GM12878 (cell line): ENCODE results near the gene TIA1. TPM values are rescaled to one million over a fixed set of nuclear protein-coding genes. Genes with fewer than 3 reads are reported as not detected.

Experiments used
- BHLHE40 ChIP-seq, 2 experiments: fragments of 450-650 bp in 1 of 2; IDR thresholded peaks; 2 replicates each; pipeline ENCODE4 v1.6.1; 2011 to 2017; ENCODE audit warnings: low read depth in 2 of 2, borderline replicate concordance in 1 of 2, improper control_type of control experiment in 1 of 2, low read length in 1 of 2, mild to moderate bottlenecking in 1 of 2
- BRCA1 ChIP-seq: IDR thresholded peaks from 2 replicates; pipeline ENCODE4 v1.6.1; 2011; ENCODE audit warnings: low read depth, low read length, improper control_type of control experiment
- CBX3 ChIP-seq: fragments of 200-600 bp; sonication (generic); IDR thresholded peaks from 2 replicates; pipeline ENCODE4 v1.6.1; 2016; ENCODE audit warnings: low read depth, borderline replicate concordance
- EED ChIP-seq: sonication (generic); IDR thresholded peaks from 2 replicates; pipeline ENCODE4 v1.6.1; 2016; ENCODE audit warnings: antibody characterized with exemption, low read depth
- FOS ChIP-seq: IDR thresholded peaks from 3 replicates; pipeline ENCODE4 v1.6.1; 2011; ENCODE audit warnings: borderline replicate concordance; ENCODE audit not compliant: insufficient read length; ENCODE audit errors: extremely low read depth
- IKZF2 ChIP-seq, 2 experiments: fragments of 450-650 bp; IDR thresholded peaks; 2 replicates each; pipeline ENCODE4 v1.6.1; 2017; ENCODE audit warnings: mild to moderate bottlenecking in 2 of 2, moderate library complexity in 2 of 2
- JUND ChIP-seq: IDR thresholded peaks from 2 replicates; pipeline ENCODE4 v1.6.1; 2012; ENCODE audit warnings: low read depth, mild to moderate bottlenecking, low read length, improper control_type of control experiment, moderate library complexity
- MEF2A ChIP-seq: IDR thresholded peaks from 2 replicates; pipeline ENCODE4 v1.6.1; 2011; ENCODE audit warnings: low read depth, mild to moderate bottlenecking, low read length, moderate library complexity; ENCODE audit not compliant: insufficient read depth
- MEF2B ChIP-seq: fragments of 450-650 bp; IDR thresholded peaks from 2 replicates; pipeline ENCODE4 v1.6.1; 2018; ENCODE audit warnings: mild to moderate bottlenecking, moderate library complexity; ENCODE audit not compliant: partially characterized antibody, poor library complexity, severe bottlenecking
- TARDBP ChIP-seq: IDR thresholded peaks from 2 replicates; pipeline ENCODE4 v1.6.1; 2016; ENCODE audit warnings: borderline replicate concordance
- TCF7 ChIP-seq: IDR thresholded peaks from 2 replicates; pipeline ENCODE4 v1.6.1; 2014; ENCODE audit warnings: antibody characterized with exemption, borderline replicate concordance
- WRNIP1 ChIP-seq: IDR thresholded peaks from 2 replicates; pipeline ENCODE4 v1.6.1; 2011; ENCODE audit warnings: low read depth, low read length, improper control_type of control experiment, borderline replicate concordance
- YY1 ChIP-seq: IDR thresholded peaks from 2 replicates; pipeline ENCODE4 v1.6.1; 2011; ENCODE audit warnings: low read depth, mild to moderate bottlenecking, low read length
- ZNF207 ChIP-seq: fragments of 450-650 bp; IDR thresholded peaks from 2 replicates; pipeline ENCODE4 v1.6.1; 2014; ENCODE audit warnings: antibody characterized with exemption, mild to moderate bottlenecking, borderline replicate concordance
- polyA plus RNA-seq, 11 experiments: library from polyadenylated mRNA; depleted of rRNA in 4 of 11; unstranded in 6 of 11; stranded (reverse) in 5 of 11; fragments of >200 nt; fragmentation: Nextera tagmentation in 4 of 11; fragmentation: Illumina TruSeq in 1 of 11; extraction: Ambion mirVana in 4 of 11; extraction: Trizol in 1 of 11; gene quantifications; 1 replicate in 1 of 11; 2 replicates in 10 of 11; pipeline versions ENCODE4 v1.2.1 to v1.2.3, GENCODE V29; 2011 to 2016; ENCODE audit warnings: inconsistent platforms in 2 of 11, missing spikeins in 2 of 11, low read depth in 1 of 11
- total RNA-seq, 4 experiments: library from RNA; depleted of rRNA in 3 of 4; stranded (reverse); fragments of >200 nt in 3 of 4; fragmentation: Illumina TruSeq in 1 of 4; extraction: Trizol in 1 of 4; gene quantifications; 2 replicates each; pipeline versions ENCODE4 v1.2.1 to v1.2.3, GENCODE V29; 2013 to 2021
- TF ChIP-seq, protein P1 (sequence below): fragments of 450-650 bp; IDR thresholded peaks from 2 replicates; pipeline ENCODE4 v1.6.1; 2016; ENCODE audit warnings: mild to moderate bottlenecking, moderate library complexity, borderline replicate concordance
- TF ChIP-seq, protein P2 (sequence below): fragments of 450-650 bp; IDR thresholded peaks from 2 replicates; pipeline ENCODE4 v1.6.1; 2017; ENCODE audit warnings: low read depth, mild to moderate bottlenecking, moderate library complexity
- TF ChIP-seq, protein P3 (sequence below): fragments of 450-650 bp; IDR thresholded peaks from 2 replicates; pipeline ENCODE4 v1.6.1; 2016; ENCODE audit warnings: mild to moderate bottlenecking
- TF ChIP-seq, protein P4 (sequence below): fragments of 450-650 bp; IDR thresholded peaks from 2 replicates; pipeline ENCODE4 v1.6.1; 2017; ENCODE audit warnings: mild to moderate bottlenecking
- TF ChIP-seq, protein P5 (sequence below): fragments of 450-650 bp; IDR thresholded peaks from 2 replicates; pipeline ENCODE4 v1.6.1; 2017; ENCODE audit warnings: antibody characterized with exemption, mild to moderate bottlenecking, moderate library complexity

Gene TIA1
- total and polyA plus RNA-seq, 10 of the 15 experiments (the other 5 are each of a cell fraction or from before 2014, with no cell fraction given): 21.5 to 155 (median 67.0) TPM

DNA sequence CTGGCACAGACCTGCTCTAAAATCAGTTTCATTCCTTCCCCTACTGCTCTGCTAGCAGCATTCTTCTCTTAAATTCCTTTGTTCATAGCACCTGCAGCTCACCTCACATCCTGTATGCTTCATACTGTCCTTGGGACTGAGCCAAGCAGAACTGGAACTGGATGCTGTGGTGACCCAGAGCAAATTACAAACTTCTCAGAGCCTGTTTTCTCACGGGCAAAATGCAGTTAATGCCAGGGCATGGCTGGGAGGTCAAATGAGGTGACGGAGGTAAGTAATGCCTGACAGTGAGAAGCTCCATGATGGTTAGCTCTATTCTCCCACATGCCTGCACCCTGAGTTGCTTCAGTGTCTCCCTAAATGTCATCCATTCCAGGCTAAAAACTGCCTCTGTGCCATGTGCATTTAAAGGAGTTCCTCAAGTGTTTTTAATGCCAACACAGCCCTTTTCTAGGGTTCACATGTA is 87.3 kb downstream of the TIA1 start (continued):
- TF ChIP-seq, protein P1, sequence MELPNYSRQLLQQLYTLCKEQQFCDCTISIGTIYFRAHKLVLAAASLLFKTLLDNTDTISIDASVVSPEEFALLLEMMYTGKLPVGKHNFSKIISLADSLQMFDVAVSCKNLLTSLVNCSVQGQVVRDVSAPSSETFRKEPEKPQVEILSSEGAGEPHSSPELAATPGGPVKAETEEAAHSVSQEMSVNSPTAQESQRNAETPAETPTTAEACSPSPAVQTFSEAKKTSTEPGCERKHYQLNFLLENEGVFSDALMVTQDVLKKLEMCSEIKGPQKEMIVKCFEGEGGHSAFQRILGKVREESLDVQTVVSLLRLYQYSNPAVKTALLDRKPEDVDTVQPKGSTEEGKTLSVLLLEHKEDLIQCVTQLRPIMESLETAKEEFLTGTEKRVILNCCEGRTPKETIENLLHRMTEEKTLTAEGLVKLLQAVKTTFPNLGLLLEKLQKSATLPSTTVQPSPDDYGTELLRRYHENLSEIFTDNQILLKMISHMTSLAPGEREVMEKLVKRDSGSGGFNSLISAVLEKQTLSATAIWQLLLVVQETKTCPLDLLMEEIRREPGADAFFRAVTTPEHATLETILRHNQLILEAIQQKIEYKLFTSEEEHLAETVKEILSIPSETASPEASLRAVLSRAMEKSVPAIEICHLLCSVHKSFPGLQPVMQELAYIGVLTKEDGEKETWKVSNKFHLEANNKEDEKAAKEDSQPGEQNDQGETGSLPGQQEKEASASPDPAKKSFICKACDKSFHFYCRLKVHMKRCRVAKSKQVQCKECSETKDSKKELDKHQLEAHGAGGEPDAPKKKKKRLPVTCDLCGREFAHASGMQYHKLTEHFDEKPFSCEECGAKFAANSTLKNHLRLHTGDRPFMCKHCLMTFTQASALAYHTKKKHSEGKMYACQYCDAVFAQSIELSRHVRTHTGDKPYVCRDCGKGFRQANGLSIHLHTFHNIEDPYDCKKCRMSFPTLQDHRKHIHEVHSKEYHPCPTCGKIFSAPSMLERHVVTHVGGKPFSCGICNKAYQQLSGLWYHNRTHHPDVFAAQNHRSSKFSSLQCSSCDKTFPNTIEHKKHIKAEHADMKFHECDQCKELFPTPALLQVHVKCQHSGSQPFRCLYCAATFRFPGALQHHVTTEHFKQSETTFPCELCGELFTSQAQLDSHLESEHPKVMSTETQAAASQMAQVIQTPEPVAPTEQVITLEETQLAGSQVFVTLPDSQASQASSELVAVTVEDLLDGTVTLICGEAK: no peak
- TF ChIP-seq MEF2B: peak; percentile 76
- TF ChIP-seq, protein P2, sequence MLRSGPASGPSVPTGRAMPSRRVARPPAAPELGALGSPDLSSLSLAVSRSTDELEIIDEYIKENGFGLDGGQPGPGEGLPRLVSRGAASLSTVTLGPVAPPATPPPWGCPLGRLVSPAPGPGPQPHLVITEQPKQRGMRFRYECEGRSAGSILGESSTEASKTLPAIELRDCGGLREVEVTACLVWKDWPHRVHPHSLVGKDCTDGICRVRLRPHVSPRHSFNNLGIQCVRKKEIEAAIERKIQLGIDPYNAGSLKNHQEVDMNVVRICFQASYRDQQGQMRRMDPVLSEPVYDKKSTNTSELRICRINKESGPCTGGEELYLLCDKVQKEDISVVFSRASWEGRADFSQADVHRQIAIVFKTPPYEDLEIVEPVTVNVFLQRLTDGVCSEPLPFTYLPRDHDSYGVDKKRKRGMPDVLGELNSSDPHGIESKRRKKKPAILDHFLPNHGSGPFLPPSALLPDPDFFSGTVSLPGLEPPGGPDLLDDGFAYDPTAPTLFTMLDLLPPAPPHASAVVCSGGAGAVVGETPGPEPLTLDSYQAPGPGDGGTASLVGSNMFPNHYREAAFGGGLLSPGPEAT: peak; percentile 44; the same call in 1 of the 2 replicates
- TF ChIP-seq, protein P3, sequence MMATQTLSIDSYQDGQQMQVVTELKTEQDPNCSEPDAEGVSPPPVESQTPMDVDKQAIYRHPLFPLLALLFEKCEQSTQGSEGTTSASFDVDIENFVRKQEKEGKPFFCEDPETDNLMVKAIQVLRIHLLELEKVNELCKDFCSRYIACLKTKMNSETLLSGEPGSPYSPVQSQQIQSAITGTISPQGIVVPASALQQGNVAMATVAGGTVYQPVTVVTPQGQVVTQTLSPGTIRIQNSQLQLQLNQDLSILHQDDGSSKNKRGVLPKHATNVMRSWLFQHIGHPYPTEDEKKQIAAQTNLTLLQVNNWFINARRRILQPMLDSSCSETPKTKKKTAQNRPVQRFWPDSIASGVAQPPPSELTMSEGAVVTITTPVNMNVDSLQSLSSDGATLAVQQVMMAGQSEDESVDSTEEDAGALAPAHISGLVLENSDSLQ: peak; percentile 61
- peak; percentile 47; the same call in 1 of the 2 replicates for TF ChIP-seq MEF2A
- TF ChIP-seq, protein P4, sequence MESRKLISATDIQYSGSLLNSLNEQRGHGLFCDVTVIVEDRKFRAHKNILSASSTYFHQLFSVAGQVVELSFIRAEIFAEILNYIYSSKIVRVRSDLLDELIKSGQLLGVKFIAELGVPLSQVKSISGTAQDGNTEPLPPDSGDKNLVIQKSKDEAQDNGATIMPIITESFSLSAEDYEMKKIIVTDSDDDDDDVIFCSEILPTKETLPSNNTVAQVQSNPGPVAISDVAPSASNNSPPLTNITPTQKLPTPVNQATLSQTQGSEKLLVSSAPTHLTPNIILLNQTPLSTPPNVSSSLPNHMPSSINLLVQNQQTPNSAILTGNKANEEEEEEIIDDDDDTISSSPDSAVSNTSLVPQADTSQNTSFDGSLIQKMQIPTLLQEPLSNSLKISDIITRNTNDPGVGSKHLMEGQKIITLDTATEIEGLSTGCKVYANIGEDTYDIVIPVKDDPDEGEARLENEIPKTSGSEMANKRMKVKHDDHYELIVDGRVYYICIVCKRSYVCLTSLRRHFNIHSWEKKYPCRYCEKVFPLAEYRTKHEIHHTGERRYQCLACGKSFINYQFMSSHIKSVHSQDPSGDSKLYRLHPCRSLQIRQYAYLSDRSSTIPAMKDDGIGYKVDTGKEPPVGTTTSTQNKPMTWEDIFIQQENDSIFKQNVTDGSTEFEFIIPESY: no peak
- TF ChIP-seq TARDBP: no peak
- TF ChIP-seq ZNF207: no peak
- TF ChIP-seq IKZF2 (IDR thresholded peaks at IDR 0.05): peak; percentile 76 to 91; a peak in 3 of 4 replicates
- TF ChIP-seq JUND: no peak
- no peak for TF ChIP-seq WRNIP1
- no peak for TF ChIP-seq CBX3
- TF ChIP-seq BHLHE40 (IDR thresholded peaks at IDR 0.05; ENCODE audit: borderline replicate concordance in 1 of 2, low read depth in 2 of 2, low read length in 1 of 2): peak; percentile 79 to 85
- no peak for TF ChIP-seq TCF7
- TF ChIP-seq EED: peak; percentile 92
- no peak for TF ChIP-seq FOS
- TF ChIP-seq, protein P5, sequence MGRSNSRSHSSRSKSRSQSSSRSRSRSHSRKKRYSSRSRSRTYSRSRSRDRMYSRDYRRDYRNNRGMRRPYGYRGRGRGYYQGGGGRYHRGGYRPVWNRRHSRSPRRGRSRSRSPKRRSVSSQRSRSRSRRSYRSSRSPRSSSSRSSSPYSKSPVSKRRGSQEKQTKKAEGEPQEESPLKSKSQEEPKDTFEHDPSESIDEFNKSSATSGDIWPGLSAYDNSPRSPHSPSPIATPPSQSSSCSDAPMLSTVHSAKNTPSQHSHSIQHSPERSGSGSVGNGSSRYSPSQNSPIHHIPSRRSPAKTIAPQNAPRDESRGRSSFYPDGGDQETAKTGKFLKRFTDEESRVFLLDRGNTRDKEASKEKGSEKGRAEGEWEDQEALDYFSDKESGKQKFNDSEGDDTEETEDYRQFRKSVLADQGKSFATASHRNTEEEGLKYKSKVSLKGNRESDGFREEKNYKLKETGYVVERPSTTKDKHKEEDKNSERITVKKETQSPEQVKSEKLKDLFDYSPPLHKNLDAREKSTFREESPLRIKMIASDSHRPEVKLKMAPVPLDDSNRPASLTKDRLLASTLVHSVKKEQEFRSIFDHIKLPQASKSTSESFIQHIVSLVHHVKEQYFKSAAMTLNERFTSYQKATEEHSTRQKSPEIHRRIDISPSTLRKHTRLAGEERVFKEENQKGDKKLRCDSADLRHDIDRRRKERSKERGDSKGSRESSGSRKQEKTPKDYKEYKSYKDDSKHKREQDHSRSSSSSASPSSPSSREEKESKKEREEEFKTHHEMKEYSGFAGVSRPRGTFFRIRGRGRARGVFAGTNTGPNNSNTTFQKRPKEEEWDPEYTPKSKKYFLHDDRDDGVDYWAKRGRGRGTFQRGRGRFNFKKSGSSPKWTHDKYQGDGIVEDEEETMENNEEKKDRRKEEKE: no peak
- TF ChIP-seq YY1: peak; percentile 74
- no peak for TF ChIP-seq BRCA1
